Measurements from ENCODE around the gene MBNL3.
A peak's percentile ranks its signal among the peaks of the same experiment; 100 is the strongest.
"Not testable (repeated sequence)": the region's sequence is repeated elsewhere in the genome, so short reads cannot be mapped to it uniquely, and the experiment has no call there.

MBNL3 gene

DNA sequence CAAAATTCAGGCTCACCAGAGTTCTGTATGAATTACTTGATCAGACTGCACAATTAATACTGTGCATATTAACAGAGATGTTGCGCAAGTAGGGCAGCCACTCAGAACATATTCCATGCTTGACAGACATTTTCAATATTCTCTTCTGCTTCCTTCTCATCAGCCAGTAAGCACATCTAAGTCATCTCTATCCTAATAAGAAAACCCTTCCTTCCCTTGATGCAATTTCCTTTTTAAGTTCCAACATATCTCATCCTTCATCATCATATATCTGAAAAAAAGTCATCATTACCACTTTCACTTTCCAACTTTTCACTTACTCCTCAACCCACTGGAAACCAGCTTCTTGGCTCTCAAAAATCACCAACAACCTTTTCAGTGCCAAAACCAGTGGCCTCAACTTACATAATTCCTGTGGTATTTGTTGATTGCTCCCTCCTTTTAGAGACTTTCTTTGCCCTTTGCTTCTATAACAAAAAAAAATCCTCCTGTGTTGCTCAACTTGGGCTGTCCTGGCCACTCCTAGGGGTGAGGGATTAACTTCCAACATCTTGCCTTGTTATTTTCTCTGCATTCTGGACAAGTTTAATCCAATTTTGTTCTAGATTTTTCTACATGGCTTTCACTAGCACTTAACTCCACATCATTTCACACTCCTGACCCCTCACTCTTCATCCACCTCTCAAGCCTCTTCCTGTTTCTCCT lies 14.1 kb downstream of the MBNL3 start:
- no peak for DNase-seq

GRCh38 chrX:132472397-132472796 lies 16.4 kb downstream of the MBNL3 start:
- DNase-seq = no peak

- DNase-seq = no peak
Measured at GRCh38 chrX:132470831-132471230, 18.0 kb downstream of the MBNL3 start.

GRCh38 chrX:132470179-132470578 lies 18.7 kb downstream of the MBNL3 start:
- no peak for DNase-seq

DNA sequence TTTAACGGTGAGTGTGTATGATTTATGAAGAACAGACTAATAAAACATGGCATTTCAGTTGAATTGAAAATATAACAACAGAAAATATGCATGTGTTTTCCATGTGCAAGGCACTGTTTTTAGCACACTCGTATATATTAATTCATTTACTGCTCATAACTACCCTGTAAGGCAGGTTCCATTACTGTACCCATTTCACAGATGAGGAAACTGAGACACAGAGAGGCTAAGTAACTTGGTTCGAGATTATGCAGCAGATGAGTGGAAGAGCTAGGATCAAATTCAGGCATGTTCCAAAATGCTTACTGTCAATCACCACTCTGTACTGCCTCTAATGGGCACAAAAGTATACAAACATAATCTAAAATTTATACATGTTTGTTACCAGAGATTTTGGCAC lies 20.4 kb downstream of the MBNL3 start:
- DNase-seq = no peak

- no peak for DNase-seq
Measured at GRCh38 chrX:132467989-132468388, 20.8 kb downstream of the MBNL3 start.

- DNase-seq = no peak
Measured at GRCh38 chrX:132467026-132467425, 21.8 kb downstream of the MBNL3 start.

- peak; percentile 46 for DNase-seq
Measured at GRCh38 chrX:132463411-132463810, 25.4 kb downstream of the MBNL3 start.

- no peak for DNase-seq
Measured at GRCh38 chrX:132461886-132462285, 27.0 kb downstream of the MBNL3 start.

DNA sequence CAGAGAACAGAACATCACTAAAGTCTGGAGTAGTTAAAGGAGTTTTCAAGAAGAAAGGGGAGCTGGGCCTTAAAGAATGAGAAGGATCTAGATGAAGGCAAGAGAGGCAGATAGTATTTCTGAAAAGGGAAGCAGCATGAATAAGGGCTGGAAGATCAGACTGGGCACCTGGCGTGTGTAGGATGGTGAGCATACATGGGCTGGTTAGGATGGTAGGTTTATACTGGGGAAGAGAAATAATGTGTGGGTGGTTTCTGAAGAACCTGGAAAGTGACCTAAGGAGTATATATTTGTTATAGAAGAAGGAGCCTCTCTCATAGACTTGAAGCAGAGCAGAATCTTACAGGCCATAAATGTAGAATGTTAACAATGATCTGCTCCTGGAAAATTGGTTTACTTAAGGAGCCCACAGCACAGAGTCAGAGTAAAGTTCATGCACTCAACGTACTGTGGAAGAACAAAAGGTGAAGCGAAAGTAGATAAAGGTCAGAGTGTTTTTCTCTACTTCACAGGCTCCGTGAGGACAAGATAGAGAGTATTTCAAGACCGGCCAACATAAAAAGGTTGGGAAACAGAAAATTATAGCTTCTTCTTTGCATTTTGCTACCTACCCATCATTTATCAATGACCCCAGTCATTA lies 35.8 kb downstream of the MBNL3 start:
- DNase-seq = no peak

GRCh38 chrX:132445909-132446308 lies 42.9 kb downstream of the MBNL3 start:
- DNase-seq = not testable (repeated sequence)

DNA sequence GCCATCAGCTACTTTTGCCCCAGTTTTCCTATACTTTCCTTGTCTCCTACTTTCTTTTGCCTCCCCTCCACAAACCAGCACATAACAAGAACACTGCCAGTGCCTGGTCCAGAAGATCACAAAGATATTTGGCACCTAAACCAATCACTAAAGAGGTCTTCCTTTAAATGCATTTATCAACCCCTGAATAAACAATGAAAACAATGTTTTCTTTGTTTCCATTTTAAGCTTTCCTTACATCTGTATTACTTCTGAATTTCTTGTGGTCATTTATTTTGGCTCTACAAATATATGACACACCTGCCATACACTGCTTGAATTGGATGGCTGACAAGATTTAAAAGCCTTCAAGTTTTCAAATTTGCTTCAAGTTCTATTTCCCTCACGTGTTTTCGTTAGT lies 43.9 kb downstream of the MBNL3 start:
- DNase-seq = no peak

- no peak for DNase-seq
Measured at GRCh38 chrX:132443196-132444135, 45.4 kb downstream of the MBNL3 start.

GRCh38 chrX:132442691-132443090 lies 46.1 kb downstream of the MBNL3 start:
- DNase-seq = no peak

- no peak for DNase-seq
Measured at GRCh38 chrX:132435222-132435621, 53.6 kb downstream of the MBNL3 start.

GRCh38 chrX:132433551-132433950 lies 55.3 kb downstream of the MBNL3 start:
- no peak for DNase-seq

DNA sequence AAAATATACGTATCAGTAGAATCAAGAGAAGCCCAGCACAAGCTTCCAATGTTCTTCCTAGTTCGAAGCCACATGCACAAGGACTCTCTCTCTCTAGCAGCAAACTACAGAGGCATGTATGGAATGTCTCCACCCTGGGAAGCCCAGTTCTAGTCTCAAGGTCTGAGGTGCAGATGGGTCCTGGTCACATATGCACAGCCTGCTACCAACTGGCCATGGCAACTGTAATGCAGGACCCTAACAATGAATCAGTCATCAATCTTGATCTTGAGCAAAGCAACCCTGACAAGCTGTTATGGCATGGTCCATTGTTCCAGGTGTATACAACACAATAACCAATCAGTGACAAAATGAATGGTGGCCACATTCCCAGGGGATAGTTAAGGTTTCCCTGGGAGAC lies 55.8 kb downstream of the MBNL3 start:
- DNase-seq = no peak

DNA sequence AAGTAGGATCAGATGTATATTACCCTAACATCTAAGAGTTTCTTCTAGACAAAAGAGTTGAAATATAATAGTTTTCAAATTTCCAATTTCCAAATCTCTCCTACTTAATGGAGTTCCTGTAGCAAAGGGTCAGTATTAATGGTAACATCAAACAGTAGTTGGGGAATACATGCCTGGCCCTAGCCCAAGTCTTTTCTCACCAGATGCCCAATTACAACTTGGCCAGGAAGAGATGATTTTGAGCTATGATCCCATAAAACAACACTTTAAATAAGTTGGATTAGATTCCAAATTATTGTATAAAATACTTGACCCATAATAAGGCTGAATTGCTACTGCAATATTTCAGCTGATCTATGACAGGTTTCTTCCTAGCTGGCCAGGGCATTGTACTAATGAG lies 59.9 kb downstream of the MBNL3 start:
- no peak for DNase-seq

GRCh38 chrX:132426695-132427281 lies 62.0 kb downstream of the MBNL3 start:
- no peak for DNase-seq

DNA sequence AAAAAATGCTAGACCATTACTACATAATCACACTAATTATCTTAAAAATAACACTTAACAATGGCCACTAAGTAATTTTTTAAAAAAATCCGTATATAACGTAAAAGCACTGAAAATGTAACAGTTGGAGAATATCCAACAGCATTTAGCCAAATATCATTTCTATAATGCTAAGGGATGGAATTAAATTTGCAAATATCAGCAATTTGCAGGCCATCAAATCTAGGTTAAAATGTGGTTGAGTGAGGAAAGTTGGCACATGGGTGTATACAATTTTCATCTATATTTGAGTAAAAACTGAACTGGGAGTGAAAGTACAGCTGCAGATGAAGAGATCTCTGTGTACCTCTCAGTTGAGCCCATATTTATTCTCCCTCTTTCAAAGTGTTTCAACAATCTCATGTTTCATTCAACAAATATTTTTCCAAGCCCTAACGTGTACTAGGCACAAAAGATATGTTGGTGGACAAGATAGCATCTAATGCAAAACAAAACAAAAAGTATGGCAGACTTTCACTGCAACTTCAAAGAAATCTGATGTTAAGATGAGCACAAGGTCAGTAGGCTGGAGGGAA lies 63.0 kb downstream of the MBNL3 start:
- DNase-seq = no peak

DNA sequence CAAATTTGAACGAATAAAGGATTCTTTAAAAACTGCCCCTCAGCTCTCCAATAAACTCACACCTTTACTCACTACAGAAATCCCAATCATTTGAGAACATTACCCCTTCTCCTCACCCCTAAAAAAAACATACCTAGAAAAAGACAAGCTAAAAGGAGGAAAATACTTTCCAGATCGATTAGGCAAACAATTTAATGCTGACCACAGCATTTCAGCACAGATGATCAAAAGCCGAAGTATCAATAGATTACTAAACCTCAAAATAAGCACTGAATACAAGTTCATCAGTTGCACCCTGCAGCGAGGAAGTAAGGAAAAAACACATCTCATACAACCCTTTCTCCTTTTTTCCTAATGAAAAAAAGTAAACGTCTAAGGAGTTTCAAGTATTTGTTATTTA lies 65.5 kb downstream of the MBNL3 start:
- DNase-seq = no peak

- DNase-seq = no peak
Measured at GRCh38 chrX:132415012-132415411, 73.8 kb downstream of the MBNL3 start.

DNA sequence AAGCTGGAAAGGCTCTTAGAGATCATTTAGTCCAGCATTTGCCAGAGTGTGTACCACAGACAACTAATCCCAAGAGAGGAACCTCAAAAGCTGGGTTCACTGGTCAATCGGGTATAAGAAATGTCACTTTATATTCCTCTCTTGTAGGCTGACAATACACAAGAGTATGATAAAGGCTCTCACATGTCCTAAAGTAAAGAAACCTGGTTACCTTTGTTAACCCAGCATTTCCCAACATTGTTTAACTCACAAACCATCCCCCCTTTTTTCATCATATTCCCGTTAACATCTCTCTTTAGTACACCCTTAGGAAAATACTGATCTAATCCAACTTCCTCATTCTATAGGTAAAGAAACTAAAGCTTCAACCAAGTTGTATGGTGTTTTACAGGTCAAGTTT lies 74.4 kb downstream of the MBNL3 start:
- no peak for DNase-seq

All from stimulated activated CD8-positive, alpha-beta memory T cell treated with anti-CD3 and anti-CD28 coated beads, Interleukin-4, amount 100 ng/mL, for 48 hours (primary cell).